ENCODE measurements around the gene RPTOR.

RPTOR gene

DNA sequence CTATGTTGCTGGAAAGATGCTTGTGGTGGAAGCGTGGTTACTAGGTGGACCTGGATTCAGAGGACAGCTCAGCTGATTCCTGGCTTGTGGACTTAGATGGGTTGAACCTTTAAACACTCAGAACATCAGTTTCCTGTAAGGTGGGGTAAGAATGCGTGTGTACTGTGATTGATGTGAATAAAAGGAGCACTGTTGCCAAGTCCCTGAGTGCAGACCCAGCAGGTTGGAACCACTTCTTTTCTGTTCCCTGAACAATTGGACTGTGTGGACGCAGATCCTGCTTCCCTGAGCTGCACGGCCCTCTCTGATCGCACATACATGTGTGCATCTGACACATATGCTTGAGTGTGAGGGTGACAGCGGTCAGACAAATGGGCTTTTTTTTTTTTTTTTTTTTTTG lies 37.5 kb downstream of the RPTOR start:
- Histone ChIP-seq H3K9ac (ENCODE audit: low read length) (no peak overlapping the region), H3K36me3 (ENCODE audit: insufficient read depth, low read length) (0 out of 2 replicates have a peak, but pooled peaks cover 8% of the 10 kb centered on the region), H3K9me3 (ENCODE audit: low read length) (no peaks in the 10 kb centered on the region), H3K4me2 (ENCODE audit: low read length) (no peak overlapping the region), H3K9me2 (ENCODE audit: low read depth, low read length) (no peaks in the 10 kb centered on the region), H4K20me1 (ENCODE audit: insufficient read depth, low read length) (no peaks in the 10 kb centered on the region), H3K27me3 (ENCODE audit: insufficient read depth, low read length) (no peaks in the 10 kb centered on the region), H3K79me2 (ENCODE audit: insufficient read depth, low read length) (peaks cover 25% of the 10 kb centered on the region), H2AFZ (ENCODE audit: low read length) (no peak overlapping the region), H3K27ac (ENCODE audit: low read depth, low read length, poor library complexity, severe bottlenecking) (no peak overlapping the region), H3F3A (ENCODE audit: insufficient read depth, low read length) (no peaks in the 10 kb centered on the region), H3K4me3 (ENCODE audit: low read depth, low read length, poor library complexity, severe bottlenecking) (no peak overlapping the region), H3K4me1 (ENCODE audit: insufficient read depth, low read length, severe bottlenecking) (peaks cover 42% of the 10 kb centered on the region)
- TF ChIP-seq EZH2 (IDR thresholded peaks at IDR 0.05; ENCODE audit: borderline replicate concordance, low read length) = no peak
- TF ChIP-seq CTCF (IDR thresholded peaks at IDR 0.05; ENCODE audit: low read length) = no peak

DNA sequence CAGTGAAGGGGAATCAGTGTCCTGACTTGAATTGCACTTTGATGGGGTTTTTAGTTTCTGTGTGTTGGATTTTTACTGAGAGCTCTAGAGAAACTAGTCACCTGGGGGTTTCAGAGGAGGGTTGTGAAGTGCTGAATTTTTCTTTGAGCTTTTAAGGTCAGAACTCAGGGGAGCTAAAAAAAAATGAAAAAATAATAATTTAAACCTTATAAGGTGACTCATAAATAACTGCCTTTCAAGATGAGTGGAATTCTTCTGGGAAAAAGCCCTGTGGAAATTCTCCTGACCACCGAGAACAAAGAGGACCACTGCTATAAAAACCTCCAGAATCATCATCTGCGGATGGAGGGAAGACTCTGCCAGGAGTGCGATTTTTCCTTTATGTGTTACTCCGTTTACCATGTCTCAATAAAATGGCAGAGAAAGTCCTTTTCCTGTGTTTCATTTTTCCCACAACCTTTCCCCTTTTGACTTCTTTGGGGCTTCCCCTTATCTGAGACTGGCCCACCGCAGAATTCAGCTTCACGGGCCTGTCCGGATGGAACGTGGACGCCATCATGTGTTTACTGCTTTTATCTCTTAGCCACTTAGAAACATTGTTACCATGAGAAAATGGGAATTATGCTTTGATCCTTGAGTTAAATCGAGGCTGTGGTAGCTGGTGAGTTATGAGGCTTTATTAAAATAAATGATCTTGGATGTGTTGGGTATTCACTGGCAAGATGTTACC lies 39.7 kb downstream of the RPTOR start:
- no peak overlapping the region for H2AFZ ChIP-seq (ENCODE audit: low read length)
- TF ChIP-seq EZH2 (IDR thresholded peaks at IDR 0.05; ENCODE audit: borderline replicate concordance, low read length) = no peak
- no peak for TF ChIP-seq CTCF (IDR thresholded peaks at IDR 0.05; ENCODE audit: low read length)
- H3K9me2 ChIP-seq (ENCODE audit: low read depth, low read length) = no peaks in the 10 kb centered on the region
- peaks cover 22% of the 10 kb centered on the region for H3K4me1 ChIP-seq (ENCODE audit: insufficient read depth, low read length, severe bottlenecking)
- H3K4me3 ChIP-seq (ENCODE audit: low read depth, low read length, poor library complexity, severe bottlenecking) = no peak overlapping the region
- peaks cover 41% of the 10 kb centered on the region for H3K79me2 ChIP-seq (ENCODE audit: insufficient read depth, low read length)
- no peaks in the 10 kb centered on the region for H3K9me3 ChIP-seq (ENCODE audit: low read length)
- 0 out of 2 replicates have a peak, but pooled peaks cover 8% of the 10 kb centered on the region for H3K36me3 ChIP-seq (ENCODE audit: insufficient read depth, low read length)
- no peaks in the 10 kb centered on the region for H4K20me1 ChIP-seq (ENCODE audit: insufficient read depth, low read length)
- no peak overlapping the region for H3K27ac ChIP-seq (ENCODE audit: low read depth, low read length, poor library complexity, severe bottlenecking)
- H3K27me3 ChIP-seq (ENCODE audit: insufficient read depth, low read length) = no peaks in the 10 kb centered on the region
- H3K4me2 ChIP-seq (ENCODE audit: low read length) = no peak overlapping the region
- H3K9ac ChIP-seq (ENCODE audit: low read length) = no peak overlapping the region
- H3F3A ChIP-seq (ENCODE audit: insufficient read depth, low read length) = no peaks in the 10 kb centered on the region

DNA sequence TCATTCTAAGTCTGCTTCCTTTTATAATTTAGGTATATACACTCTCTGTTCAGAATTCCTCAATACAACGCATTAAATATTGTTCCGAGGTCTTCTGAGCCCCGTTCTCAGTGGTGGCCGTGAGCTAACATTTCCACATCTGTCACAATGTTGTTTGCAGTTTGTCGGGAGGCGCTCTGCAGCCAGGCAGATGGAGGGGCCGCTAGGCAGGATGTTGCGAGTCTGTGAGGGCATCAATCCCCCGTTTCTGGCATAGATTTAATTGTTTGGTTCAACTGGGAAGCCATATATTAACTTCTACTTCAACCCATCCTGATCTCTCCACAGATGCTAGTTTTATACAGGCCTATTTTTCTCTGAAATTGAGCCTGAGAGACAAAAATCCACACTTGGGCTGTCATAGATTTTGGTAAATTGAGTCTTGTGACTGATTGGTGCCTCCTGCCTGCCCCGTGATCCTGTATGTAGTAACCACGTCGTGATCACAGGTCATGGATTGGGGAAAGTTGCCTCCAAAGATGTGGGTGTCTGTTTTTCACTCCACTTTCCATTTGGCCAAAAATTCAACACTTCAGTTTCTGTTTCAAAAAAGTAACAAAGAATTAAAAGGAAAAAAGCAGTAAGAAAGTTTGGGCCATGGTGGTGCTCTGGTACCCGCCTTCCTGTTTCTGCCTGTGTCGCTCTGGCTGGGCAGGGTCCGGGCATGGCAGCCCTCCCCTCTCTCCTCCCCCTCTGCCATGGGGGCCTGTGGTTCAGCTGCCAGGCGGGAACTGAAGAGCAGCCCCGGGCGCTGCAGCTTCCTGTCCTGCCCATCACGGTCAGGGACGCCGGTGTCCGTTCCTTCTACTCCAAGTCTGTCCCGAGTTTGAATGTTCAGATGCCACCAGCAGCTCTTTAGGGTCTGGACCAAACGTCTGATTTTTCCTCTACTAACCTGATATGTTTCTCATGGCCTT lies 41.5 kb downstream of the RPTOR start:
- Histone ChIP-seq H4K20me1 (ENCODE audit: insufficient read depth, low read length) (no peaks in the 10 kb centered on the region), H3K27ac (ENCODE audit: low read depth, low read length, poor library complexity, severe bottlenecking) (peak overlapping the region; percentile 28), H2AFZ (ENCODE audit: low read length) (no peak overlapping the region), H3K4me2 (ENCODE audit: low read length) (no peak overlapping the region; the same call in 1 of the 2 replicates), H3K9ac (ENCODE audit: low read length) (no peak overlapping the region), H3F3A (ENCODE audit: insufficient read depth, low read length) (no peaks in the 10 kb centered on the region), H3K27me3 (ENCODE audit: insufficient read depth, low read length) (no peaks in the 10 kb centered on the region), H3K9me3 (ENCODE audit: low read length) (no peaks in the 10 kb centered on the region), H3K36me3 (ENCODE audit: insufficient read depth, low read length) (0 out of 2 replicates have a peak, but pooled peaks cover 8% of the 10 kb centered on the region), H3K9me2 (ENCODE audit: low read depth, low read length) (no peaks in the 10 kb centered on the region), H3K79me2 (ENCODE audit: insufficient read depth, low read length) (peaks cover 40% of the 10 kb centered on the region), H3K4me1 (ENCODE audit: insufficient read depth, low read length, severe bottlenecking) (peaks cover 24% of the 10 kb centered on the region), H3K4me3 (ENCODE audit: low read depth, low read length, poor library complexity, severe bottlenecking) (no peak overlapping the region)
- TF ChIP-seq EZH2 (IDR thresholded peaks at IDR 0.05; ENCODE audit: borderline replicate concordance, low read length) (no peak), CTCF (IDR thresholded peaks at IDR 0.05; ENCODE audit: low read length) (no peak)

Measured in OCI-LY1 (cell line).